IMR-90 (cell line): ENCODE data around the gene RAB20. TPM values are rescaled to one million over a fixed set of nuclear protein-coding genes. Genes with fewer than 3 reads are reported as not detected.

Source experiments
- ATAC-seq: fragments of 200-7000 bp; cut with Tn5 transposase; 2 replicates; pipeline ENCODE4 v1.9.1; 2020; ENCODE audit warnings: low read depth, mild to moderate bottlenecking, moderate library complexity
- BruUV-seq: library from RNA; stranded (reverse); fragments of 400-500 nt; replicated peaks from 2 replicates; lab custom pipeline; 2021; lab: Mats Ljungman, UMichigan
- CTCF ChIA-PET: fragments of 300-600 bp; formaldehyde crosslinking; extraction: SDS; loops from one replicate; lab custom pipeline; 2021; ENCODE audit warnings: antibody characterized with exemption; lab: Yijun Ruan, JAX
- POLR2A ChIA-PET: fragments of 300-600 bp; sonication (Branson Sonifier 250); formaldehyde crosslinking; loops from one replicate; lab custom pipeline; 2022; ENCODE audit warnings: antibody characterized with exemption; ENCODE audit not compliant: unreplicated experiment; lab: Charles Lee
- DNase-seq: peaks from one replicate; pipeline ENCODE4 v3.0.0; 2013
- H2AFZ ChIP-seq: replicated peaks from 2 replicates; pipeline ENCODE3; 2013; ENCODE audit warnings: low read length, mild to moderate bottlenecking; ENCODE audit not compliant: poor library complexity
- H2AK5ac ChIP-seq: 2 replicates; pipeline ENCODE4 v1.6.1; 2013; ENCODE audit warnings: low read depth, low read length, inconsistent platforms
- H2AK9ac ChIP-seq: replicated peaks from 2 replicates; pipeline ENCODE3; 2013; ENCODE audit warnings: mild to moderate bottlenecking, low read depth, low read length, moderate library complexity; ENCODE audit not compliant: poor library complexity
- H2BK120ac ChIP-seq: 2 replicates; pipeline ENCODE4 v1.6.1; 2013; ENCODE audit warnings: low read depth, low read length, inconsistent platforms
- H2BK15ac ChIP-seq: 3 replicates; pipeline ENCODE4 v1.6.1; 2013; ENCODE audit warnings: low read depth, low read length, inconsistent platforms
- H2BK20ac ChIP-seq: 2 replicates; pipeline ENCODE4 v1.6.1; 2013; ENCODE audit warnings: low read depth, mild to moderate bottlenecking, inconsistent platforms, low read length, moderate library complexity
- H2BK5ac ChIP-seq: 2 replicates; pipeline ENCODE4 v1.6.1; 2013; ENCODE audit warnings: mild to moderate bottlenecking, low read depth, low read length, inconsistent platforms; ENCODE audit not compliant: poor library complexity, severe bottlenecking
- H3K14ac ChIP-seq: replicated peaks from 2 replicates; pipeline ENCODE4 v1.6.1; 2013; ENCODE audit warnings: low read depth, low read length, inconsistent platforms
- H3K18ac ChIP-seq: 2 replicates; pipeline ENCODE4 v1.6.1; 2013; ENCODE audit warnings: low read depth, low read length, control low read depth
- H3K23ac ChIP-seq: 2 replicates; pipeline ENCODE4 v1.6.1; 2013; ENCODE audit warnings: low read depth, low read length, inconsistent platforms
- H3K27ac ChIP-seq: 2 replicates; pipeline ENCODE4 v1.5.1; 2013; ENCODE audit warnings: mild to moderate bottlenecking, control low read depth, low read length; ENCODE audit not compliant: insufficient read depth
- H3K27me3 ChIP-seq: 2 replicates; pipeline ENCODE4 v1.6.1; 2013; ENCODE audit warnings: low read length; ENCODE audit not compliant: control insufficient read depth, insufficient read depth
- H3K36me3 ChIP-seq: 2 replicates; pipeline ENCODE4 v1.6.1; 2013; ENCODE audit warnings: low read length, mixed read lengths; ENCODE audit not compliant: control insufficient read depth, insufficient read depth
- H3K4ac ChIP-seq: 2 replicates; pipeline ENCODE4 v1.6.1; 2013; ENCODE audit warnings: low read depth, low read length, inconsistent platforms
- H3K4me1 ChIP-seq: 2 replicates; pipeline ENCODE4 v1.6.1; 2013; ENCODE audit warnings: low read length, mixed read lengths; ENCODE audit not compliant: control insufficient read depth, insufficient read depth
- H3K4me2 ChIP-seq: 2 replicates; pipeline ENCODE4 v1.6.1; 2013; ENCODE audit warnings: low read depth, mild to moderate bottlenecking, control low read depth, low read length, moderate library complexity
- H3K4me3 ChIP-seq: 2 replicates; pipeline ENCODE4 v1.5.1; 2013; ENCODE audit warnings: low read depth, mild to moderate bottlenecking, control low read depth, low read length, moderate library complexity; ENCODE audit not compliant: insufficient read depth
- H3K56ac ChIP-seq: 2 replicates; pipeline ENCODE4 v1.6.1; 2013; ENCODE audit warnings: low read length, inconsistent platforms; ENCODE audit not compliant: insufficient read depth; ENCODE audit errors: extremely low read depth
- H3K79me1 ChIP-seq, 2 experiments: 2 replicates each; pipeline ENCODE4 v1.6.1; 2013; ENCODE audit warnings: low read length in 2 of 2, inconsistent platforms in 1 of 2, low read depth in 1 of 2
- H3K9ac ChIP-seq: 2 replicates; pipeline ENCODE4 v1.6.1; 2013; ENCODE audit warnings: low read depth, low read length, control low read depth
- H3K9me1 ChIP-seq: 2 replicates; pipeline ENCODE4 v1.6.1; 2013; ENCODE audit warnings: low read length, inconsistent platforms; ENCODE audit not compliant: insufficient read depth
- H3K9me3 ChIP-seq: 2 replicates; pipeline ENCODE4 v1.6.1; 2013; ENCODE audit warnings: low read length; ENCODE audit not compliant: control insufficient read depth, insufficient read depth
- H4K20me1 ChIP-seq: 2 replicates; pipeline ENCODE4 v1.6.1; 2013; ENCODE audit warnings: low read length, inconsistent platforms; ENCODE audit not compliant: insufficient read depth
- H4K5ac ChIP-seq: 2 replicates; pipeline ENCODE4 v1.6.1; 2013; ENCODE audit warnings: mild to moderate bottlenecking, low read depth, low read length, control low read depth
- H4K8ac ChIP-seq, 2 experiments: 2 replicates each; pipeline ENCODE4 v1.6.1; 2013; ENCODE audit warnings: low read depth in 2 of 2, low read length in 2 of 2, control low read depth in 1 of 2, inconsistent platforms in 1 of 2
- H4K91ac ChIP-seq: 2 replicates; pipeline ENCODE4 v1.6.1; 2013; ENCODE audit warnings: low read depth, low read length, inconsistent platforms; ENCODE audit not compliant: insufficient read depth
- CEBPB ChIP-seq: IDR thresholded peaks from 2 replicates; pipeline ENCODE4 v1.6.1; 2012; ENCODE audit warnings: low read depth, low read length, improper control_type of control experiment
- CTCF ChIP-seq: conservative IDR thresholded peaks from 2 replicates; pipeline ENCODE4 v1.5.1; 2012; ENCODE audit warnings: mild to moderate bottlenecking, low read depth, low read length, improper control_type of control experiment
- NFE2L2 ChIP-seq: fragments of 150-350 bp; IDR thresholded peaks from 2 replicates; pipeline ENCODE4 v1.6.1; 2016; ENCODE audit warnings: low read depth, mild to moderate bottlenecking, low read length
- POLR2A ChIP-seq: IDR thresholded peaks from 2 replicates; pipeline ENCODE4 v1.6.1; 2012; ENCODE audit warnings: mild to moderate bottlenecking, low read depth, low read length
- SMC3 ChIP-seq: fragments of 150-350 bp; IDR thresholded peaks from 2 replicates; pipeline ENCODE4 v1.6.1; 2016; ENCODE audit warnings: low read depth, mild to moderate bottlenecking, antibody characterized with exemption, low read length, moderate library complexity
- USF2 ChIP-seq: fragments of 150-350 bp; IDR thresholded peaks from 2 replicates; pipeline ENCODE4 v1.6.1; 2017; ENCODE audit warnings: mild to moderate bottlenecking, antibody characterized with exemption, low read length, low read depth
- WGBS, 2 experiments: methylation state at CpG; one replicate each; pipeline versions ENCODE4 v1.1.5 to v1.1.7; 2013; ENCODE audit warnings: missing lambda C conversion rate in 2 of 2; ENCODE audit not compliant: insufficient read length in 1 of 2; ENCODE audit errors: extremely low coverage in 2 of 2; 5-methylcytosine and 5-hydroxymethylcytosine counted together
- dilution Hi-C: fragments of 300-500 bp; cut with HindIII; formaldehyde crosslinking; loops from one replicate; pipeline ENCODE4 v1.14.3; 2018; ENCODE audit warnings: low sequenced_read_pairs; ENCODE audit not compliant: unreplicated experiment
- in situ Hi-C: fragments of 300-500 bp; cut with MboI; formaldehyde crosslinking; loops from 3 replicates; pipeline ENCODE4 v1.14.3; 2019; ENCODE audit warnings: low sequenced_read_pairs, inconsistent platforms, mixed read lengths
- intact Hi-C: fragments of 100-400 bp; cut with micrococcal nuclease; formaldehyde crosslinking; loops from 2 replicates; pipeline ENCODE4 v1.10.0; 2022
- polyA plus RNA-seq, 3 experiments: library from polyadenylated mRNA; depleted of rRNA; stranded (reverse); fragments of >200 nt; gene quantifications; 2 replicates each; pipeline ENCODE4 v1.2.3, GENCODE V29; 2012; ENCODE audit warnings: low replicate concordance in 1 of 3
- total RNA-seq: library from RNA; depleted of rRNA; stranded (reverse); fragments of >200 nt; gene quantifications from 2 replicates; pipeline ENCODE4 v1.2.3, GENCODE V29; 2012

The RAB20 gene
- total and polyA plus RNA-seq, 2 of the 4 experiments (the other 2 are of a cell fraction), result 3.8 to 5.1 TPM

GRCh38 chr13:110498765-110499164 lies 62.8 kb downstream of the RAB20 start:
- ChIA-PET CTCF (no interaction called here), POLR2A (no interaction called here)
- Histone ChIP-seq H3K18ac (no peak overlapping the region), H3K9ac (no peak overlapping the region), H2AK9ac (no peak overlapping the region), H2BK5ac (no peak overlapping the region), H3K4me3 (no peak overlapping the region), H3K23ac (no peak overlapping the region), H4K91ac (no peak overlapping the region), H3K4me1 (peaks cover 1% of the 10 kb centered on the region; the same call in 1 of the 2 replicates), H4K5ac (no peak overlapping the region), H2BK120ac (no peak overlapping the region), H2BK15ac (no peak overlapping the region), H3K9me3 (no peaks in the 10 kb centered on the region), H3K27me3 (no peaks in the 10 kb centered on the region), H4K8ac (no peak overlapping the region), H3K4me2 (no peak overlapping the region), H3K14ac (no peak overlapping the region), H4K20me1 (peaks cover 14% of the 10 kb centered on the region; the same call in 1 of the 2 replicates), H3K56ac (no peak overlapping the region), H3K79me1 (peaks cover 17 to 54% of the 10 kb centered on the region in 2 experiments), H3K36me3 (peaks cover 89% of the 10 kb centered on the region), H2BK20ac (no peak overlapping the region), H2AFZ (no peak overlapping the region), H3K4ac (0 out of 2 replicates have a peak overlapping the region, but pooled peaks have one; percentile 18), H3K27ac (no peak overlapping the region), H2AK5ac (no peak overlapping the region), H3K9me1 (peaks cover 34% of the 10 kb centered on the region)
- intact Hi-C loops, result no loop called here
- dilution Hi-C loops, result no loop called here
- DNase-seq (no peak), ATAC-seq (no peak)
- in situ Hi-C loops, result no loop called here
- TF ChIP-seq NFE2L2 (no peak), USF2 (no peak), SMC3 (no peak), CEBPB (no peak), POLR2A (no peak), CTCF (no peak)
- WGBS, 2 experiments, result no CpG with 5 or more reads among the region's 10 CpGs
- no TSS peak for BruUV-seq
